PC-3 (cell line): ENCODE data around the gene CD200R1L. TPM values are rescaled to one million over a fixed set of nuclear protein-coding genes. Genes with fewer than 3 reads are reported as not detected.

Experiments
- ATAC-seq: fragments of 200-7000 bp; cut with Tn5 transposase; 2 replicates; pipeline ENCODE4 v1.9.1; 2020; ENCODE audit warnings: mild to moderate bottlenecking, moderate library complexity
- BruUV-seq: library from RNA; stranded (reverse); fragments of 400-500 nt; replicated peaks from 2 replicates; lab custom pipeline; 2021; lab: Mats Ljungman, UMichigan
- CTCF ChIA-PET: fragments of 300-600 bp; sonication (Branson Sonifier 250); formaldehyde crosslinking; loops from one replicate; lab custom pipeline; 2022; ENCODE audit warnings: antibody characterized with exemption; lab: Charles Lee
- POLR2A ChIA-PET: fragments of 300-600 bp; sonication (Branson Sonifier 250); formaldehyde crosslinking; loops from one replicate; lab custom pipeline; 2022; ENCODE audit warnings: antibody characterized with exemption; ENCODE audit not compliant: unreplicated experiment; lab: Charles Lee
- DNase-seq: peaks from one replicate; pipeline ENCODE4 v3.0.0-alpha.2; 2015
- H2AFZ ChIP-seq: fragments of 300-600 bp; sonication (generic); 2 replicates; pipeline ENCODE4 v1.6.0; 2016; ENCODE audit warnings: antibody characterized with exemption, low read length
- H3F3A ChIP-seq: fragments of 300-600 bp; sonication (generic); one replicate; pipeline ENCODE4 v1.6.0; 2017; ENCODE audit warnings: antibody characterized with exemption, low read length, control low read depth, mild to moderate bottlenecking; ENCODE audit not compliant: unreplicated experiment
- H3K27ac ChIP-seq: fragments of 300-600 bp; sonication (generic); 2 replicates; pipeline ENCODE4 v1.5.1; 2016; ENCODE audit warnings: mild to moderate bottlenecking, low read length
- H3K27me3 ChIP-seq: fragments of 300-600 bp; sonication (generic); 2 replicates; pipeline ENCODE4 v1.6.1; 2016; ENCODE audit warnings: low read length, mixed read lengths
- H3K36me3 ChIP-seq: fragments of 300-600 bp; sonication (generic); 2 replicates; pipeline ENCODE4 v1.6.1; 2016; ENCODE audit warnings: low read depth, mixed run types, low read length, mixed read lengths
- H3K4me1 ChIP-seq: fragments of 300-600 bp; sonication (generic); 2 replicates; pipeline ENCODE4 v1.5.1; 2016; ENCODE audit warnings: low read length; ENCODE audit not compliant: insufficient read depth
- H3K4me2 ChIP-seq: fragments of 300-600 bp; sonication (generic); 2 replicates; pipeline ENCODE4 v1.6.0; 2016; ENCODE audit warnings: low read length
- H3K4me3 ChIP-seq: fragments of 300-600 bp; sonication (generic); 2 replicates; pipeline ENCODE4 v1.5.1; 2016; ENCODE audit warnings: mild to moderate bottlenecking, low read length, mixed read lengths
- H3K79me2 ChIP-seq: fragments of 300-600 bp; sonication (generic); 2 replicates; pipeline ENCODE4 v1.6.1; 2017; ENCODE audit warnings: low read length, mixed read lengths
- H3K9ac ChIP-seq: fragments of 300-600 bp; sonication (generic); 2 replicates; pipeline ENCODE4 v1.6.0; 2016; ENCODE audit warnings: mild to moderate bottlenecking, low read length
- H3K9me2 ChIP-seq: fragments of 300-600 bp; sonication (generic); replicated peaks from 2 replicates; pipeline ENCODE4 v1.6.1; 2016; ENCODE audit warnings: mixed run types, low read length, mixed read lengths
- H3K9me3 ChIP-seq: fragments of 300-600 bp; sonication (generic); 2 replicates; pipeline ENCODE4 v1.6.1; 2016; ENCODE audit warnings: low read length, mixed read lengths
- H4K20me1 ChIP-seq: fragments of 300-600 bp; sonication (generic); 2 replicates; pipeline ENCODE4 v1.6.1; 2016; ENCODE audit warnings: low read length, mixed read lengths
- EZH2 ChIP-seq: fragments of 300-600 bp; sonication (generic); IDR thresholded peaks from one replicate; pipeline ENCODE4 v1.6.1; 2017; ENCODE audit warnings: antibody characterized with exemption, mild to moderate bottlenecking, low read length; ENCODE audit not compliant: unreplicated experiment
- EZH2phosphoT487 ChIP-seq: fragments of 300-600 bp; sonication (generic); IDR thresholded peaks from 2 replicates; pipeline ENCODE4 v1.6.1; 2018; ENCODE audit warnings: mild to moderate bottlenecking, antibody characterized with exemption, low read length, borderline replicate concordance
- intact Hi-C: fragments of 100-400 bp; cut with micrococcal nuclease; formaldehyde crosslinking; loops from 2 replicates; pipeline ENCODE4 v1.9.0; 2023
- total RNA-seq: library from RNA; depleted of rRNA; stranded (reverse); fragments of >200 nt; gene quantifications from 2 replicates; pipeline ENCODE4 v1.2.3, GENCODE V29; 2014
- TF ChIP-seq, protein P1 (sequence below): fragments of 300-600 bp; sonication (generic); conservative IDR thresholded peaks from 2 replicates; pipeline ENCODE4 v1.5.1; 2017; ENCODE audit warnings: antibody characterized with exemption, low read depth, mild to moderate bottlenecking, low read length

The CD200R1L gene
- total RNA-seq, 1 experiment from 2014 or later: not detected

DNA sequence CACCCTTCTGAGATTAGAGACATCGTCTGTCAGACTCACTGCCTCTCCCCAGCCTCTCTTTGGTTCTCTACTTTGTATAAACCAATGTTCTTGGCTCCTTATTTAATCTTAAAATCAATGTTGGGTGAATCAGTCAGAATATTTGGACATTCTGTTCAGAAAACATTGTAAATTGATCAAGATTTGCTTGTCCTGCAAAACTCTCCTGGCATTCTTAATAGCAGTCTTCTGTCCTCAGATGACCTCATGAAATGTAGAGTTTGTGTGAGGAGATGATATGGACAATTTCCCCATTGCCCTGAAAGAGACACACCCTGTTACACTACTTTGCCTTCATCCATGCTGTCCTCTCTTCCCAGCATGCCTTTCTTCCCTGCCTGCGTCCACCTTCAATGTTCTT is 33.6 kb downstream of the CD200R1L start:
- no TSS peak for BruUV-seq
- Histone ChIP-seq H3F3A (no peaks in the 10 kb centered on the region), H3K9me3 (no peaks in the 10 kb centered on the region), H3K27me3 (no peaks in the 10 kb centered on the region), H3K27ac (no peak overlapping the region), H3K4me3 (no peak overlapping the region), H3K9ac (no peak overlapping the region), H3K4me1 (peaks cover 10% of the 10 kb centered on the region), H3K79me2 (no peaks in the 10 kb centered on the region), H3K4me2 (no peak overlapping the region), H3K36me3 (no peaks in the 10 kb centered on the region), H4K20me1 (no peaks in the 10 kb centered on the region), H3K9me2 (no peaks in the 10 kb centered on the region), H2AFZ (no peak overlapping the region)
- TF ChIP-seq EZH2phosphoT487: no peak
- TF ChIP-seq EZH2: no peak
- TF ChIP-seq, protein P1, sequence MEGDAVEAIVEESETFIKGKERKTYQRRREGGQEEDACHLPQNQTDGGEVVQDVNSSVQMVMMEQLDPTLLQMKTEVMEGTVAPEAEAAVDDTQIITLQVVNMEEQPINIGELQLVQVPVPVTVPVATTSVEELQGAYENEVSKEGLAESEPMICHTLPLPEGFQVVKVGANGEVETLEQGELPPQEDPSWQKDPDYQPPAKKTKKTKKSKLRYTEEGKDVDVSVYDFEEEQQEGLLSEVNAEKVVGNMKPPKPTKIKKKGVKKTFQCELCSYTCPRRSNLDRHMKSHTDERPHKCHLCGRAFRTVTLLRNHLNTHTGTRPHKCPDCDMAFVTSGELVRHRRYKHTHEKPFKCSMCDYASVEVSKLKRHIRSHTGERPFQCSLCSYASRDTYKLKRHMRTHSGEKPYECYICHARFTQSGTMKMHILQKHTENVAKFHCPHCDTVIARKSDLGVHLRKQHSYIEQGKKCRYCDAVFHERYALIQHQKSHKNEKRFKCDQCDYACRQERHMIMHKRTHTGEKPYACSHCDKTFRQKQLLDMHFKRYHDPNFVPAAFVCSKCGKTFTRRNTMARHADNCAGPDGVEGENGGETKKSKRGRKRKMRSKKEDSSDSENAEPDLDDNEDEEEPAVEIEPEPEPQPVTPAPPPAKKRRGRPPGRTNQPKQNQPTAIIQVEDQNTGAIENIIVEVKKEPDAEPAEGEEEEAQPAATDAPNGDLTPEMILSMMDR: no peak
- intact Hi-C loops: no loop called here
- CTCF ChIA-PET: interaction anchor here (1.1 to 1.7 kb wide), 3 partner anchors 48 to 178 kb away, joined by 4 to 69 read pairs (median 5); partner anchors contain the start of gene GTPBP8
- ATAC-seq (no peak), DNase-seq (no peak)
- POLR2A ChIA-PET: interaction anchor here (0.7 kb wide), 1 partner anchor 53 kb away, joined by 3 read pairs; no protein-coding TSS in a partner anchor

- TF ChIP-seq, protein P1: no peak
- TF ChIP-seq EZH2 (no peak), EZH2phosphoT487 (no peak)
- no peak overlapping the region for H3K9ac ChIP-seq
- H3K9me3 ChIP-seq: no peaks in the 10 kb centered on the region
- no peak overlapping the region for H3K4me3 ChIP-seq
- intact Hi-C loops: no loop called here
- H4K20me1 ChIP-seq: no peaks in the 10 kb centered on the region
- H3K4me2 ChIP-seq: no peak overlapping the region
- BruUV-seq: no TSS peak
- no peaks in the 10 kb centered on the region for H3K36me3 ChIP-seq
- no peaks in the 10 kb centered on the region for H3F3A ChIP-seq
- no peak overlapping the region for H3K27ac ChIP-seq
- CTCF ChIA-PET: no interaction called here
- ATAC-seq: no peak
- H3K27me3 ChIP-seq: no peaks in the 10 kb centered on the region
- H3K79me2 ChIP-seq: no peaks in the 10 kb centered on the region
- H2AFZ ChIP-seq: no peak overlapping the region
- peaks cover 9% of the 10 kb centered on the region for H3K4me1 ChIP-seq
- DNase-seq: no peak
- POLR2A ChIA-PET: no interaction called here
- no peaks in the 10 kb centered on the region for H3K9me2 ChIP-seq
Measured at GRCh38 chr3:112811917-112812660, 34.6 kb downstream of the CD200R1L start.
